Hematopoietic multipotent progenitor cell treated with erythropoietin and hydrocortisone succinate and interleukin-3 and kit ligand, for 15 days (in vitro differentiated cells): ENCODE measurements around the gene PHKB.

Experiments used
- DNase-seq: peaks from one replicate; pipeline ENCODE4 v3.0.0-alpha.2; 2015; ENCODE audit warnings: low spot score

PHKB gene

DNA sequence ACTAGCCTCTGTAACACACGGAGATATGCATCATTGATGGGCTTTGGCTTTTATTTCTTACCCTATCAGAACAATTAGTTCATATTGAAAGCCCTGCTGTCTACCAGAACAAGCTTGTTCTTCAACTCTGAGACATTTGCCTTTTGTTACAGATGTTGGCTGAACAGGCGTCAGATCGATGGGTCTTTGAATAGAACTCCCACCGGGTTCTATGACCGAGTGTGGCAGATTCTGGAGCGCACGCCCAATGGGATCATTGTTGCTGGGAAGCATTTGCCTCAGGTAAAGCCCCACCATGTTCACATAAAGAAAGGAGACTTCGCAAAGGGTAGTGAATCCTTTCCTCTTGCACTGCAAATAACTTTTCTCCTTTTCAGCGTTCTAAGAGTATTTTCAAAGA is 232.1 kb downstream of the PHKB start:
- no peak for DNase-seq

DNA sequence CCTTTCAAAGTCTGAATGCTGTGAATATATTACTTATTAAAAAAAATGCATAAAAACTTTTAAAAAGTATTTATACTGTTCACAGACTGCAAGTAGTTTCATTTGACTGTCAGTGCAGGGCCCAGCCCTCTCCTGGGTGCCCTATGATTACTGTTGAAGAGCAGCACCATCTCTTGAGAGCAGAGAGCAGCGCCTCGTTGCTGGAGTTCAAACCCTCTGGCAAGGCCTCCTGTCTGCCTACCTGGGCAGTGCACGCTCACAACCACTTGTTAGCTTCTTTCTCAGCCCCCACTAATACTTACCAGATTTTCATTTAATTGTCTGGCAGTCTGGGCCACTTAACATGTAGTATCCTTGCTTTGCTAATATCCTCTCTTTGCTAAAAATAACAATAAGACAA is 233.4 kb downstream of the PHKB start:
- no peak for DNase-seq

DNA sequence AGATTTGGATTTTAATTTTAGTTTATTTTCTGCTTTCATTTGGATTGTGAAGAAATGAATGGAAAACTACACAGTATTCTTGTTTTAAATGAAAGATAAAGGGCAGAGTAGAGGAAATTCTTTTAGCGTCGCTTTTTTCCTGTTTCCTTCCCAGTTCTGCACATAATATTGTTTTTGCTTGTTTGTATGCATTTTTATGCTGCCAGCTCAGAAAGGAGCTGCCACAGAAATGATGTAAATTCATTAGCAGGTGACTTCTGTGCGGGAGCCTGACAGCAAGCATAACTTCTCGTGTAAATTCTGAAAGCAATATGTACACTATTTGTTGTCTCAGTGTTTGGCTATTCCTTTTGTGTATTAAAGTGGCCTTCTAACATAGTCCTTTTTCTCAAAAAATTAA is 234.6 kb downstream of the PHKB start:
- DNase-seq, result no peak

DNA sequence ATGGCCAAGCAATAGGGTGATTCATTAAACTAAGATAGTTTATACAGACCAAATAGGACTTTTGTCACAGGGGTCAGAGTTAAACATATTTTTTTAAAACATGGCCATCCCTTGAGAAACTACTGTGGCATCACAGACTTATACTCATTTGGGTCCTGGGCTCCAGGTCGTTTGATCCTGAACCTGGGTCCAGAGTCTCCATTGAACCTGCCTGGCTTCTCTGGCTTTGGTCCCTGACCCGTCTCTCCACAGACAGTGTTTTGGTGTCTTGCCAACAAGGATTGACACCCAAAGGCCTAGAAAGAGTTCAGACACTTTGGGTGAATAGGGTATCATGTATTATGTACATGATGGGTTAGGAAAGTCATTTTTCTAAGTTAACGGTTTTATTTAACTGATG is 236.7 kb downstream of the PHKB start:
- DNase-seq, result no peak

DNA sequence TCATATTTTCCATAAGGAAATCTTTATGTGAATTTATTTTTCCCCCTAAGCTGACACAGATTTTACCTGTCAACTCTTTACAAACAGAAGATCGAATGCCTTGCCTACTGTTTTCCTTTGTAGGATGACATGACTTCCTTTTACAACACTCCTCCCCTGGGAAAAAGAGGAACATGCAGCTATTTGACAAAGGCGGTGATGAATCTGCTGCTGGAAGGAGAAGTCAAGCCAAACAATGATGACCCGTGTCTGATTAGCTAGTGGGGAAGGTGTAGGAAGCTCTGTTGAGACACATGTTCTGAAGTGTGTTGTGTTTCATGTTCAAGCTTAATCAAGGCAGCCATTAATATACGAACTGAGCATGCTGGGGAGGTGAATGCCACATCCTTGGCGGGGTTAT is 238.0 kb downstream of the PHKB start:
- no peak for DNase-seq

DNA sequence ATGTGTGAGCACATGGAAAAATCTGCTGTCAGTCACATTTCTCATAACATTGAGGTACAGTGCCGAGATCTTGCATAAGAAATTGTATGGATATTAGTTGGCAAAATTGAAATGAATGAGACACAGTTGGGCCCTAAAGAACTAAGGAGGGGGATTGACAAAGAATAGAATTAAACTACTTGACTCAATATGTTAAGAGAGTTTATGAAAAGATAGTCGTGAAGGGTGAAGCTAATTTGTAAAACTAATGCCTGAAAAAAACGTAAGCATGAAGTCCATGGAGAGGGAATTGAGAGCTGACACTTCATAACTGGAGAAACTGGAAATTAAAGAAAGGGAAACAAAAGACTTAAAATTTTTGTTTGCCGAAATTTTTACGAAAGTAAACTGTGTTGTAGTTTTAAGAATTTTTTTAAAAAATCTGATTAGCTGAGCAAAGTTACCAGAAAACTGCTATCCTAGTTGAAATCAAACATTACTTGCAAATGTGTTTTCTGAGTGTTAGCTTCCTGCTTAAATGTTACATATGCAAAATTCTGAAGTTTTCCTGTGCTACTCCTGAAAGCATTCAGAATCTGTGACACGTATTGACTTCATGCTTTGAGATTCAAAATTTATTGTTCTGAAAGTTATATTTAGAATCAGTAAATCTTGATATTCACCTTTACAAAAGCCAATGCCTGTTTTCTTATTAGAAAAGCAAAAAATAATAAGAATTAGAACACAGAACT is 239.9 kb downstream of the PHKB start:
- DNase-seq, result no peak

DNA sequence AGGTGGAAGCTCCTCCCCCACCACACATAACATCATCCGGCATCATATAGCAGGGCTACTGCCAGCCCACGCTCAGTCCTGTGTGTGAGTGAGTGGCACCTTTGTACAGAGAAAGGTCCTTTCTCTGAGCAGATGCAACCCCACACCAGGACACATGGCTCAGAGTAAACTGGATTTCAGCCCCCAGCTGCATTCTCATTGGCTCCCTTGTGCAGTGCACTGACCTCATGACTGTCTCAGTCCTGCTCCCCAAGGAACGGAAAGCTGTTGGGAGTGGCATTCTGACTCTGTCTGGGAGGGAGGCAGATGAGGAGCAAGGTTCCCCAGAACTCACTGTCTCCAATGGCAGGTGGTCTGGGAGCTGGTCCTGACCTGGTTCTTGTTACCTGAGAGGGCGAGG is 244.1 kb downstream of the PHKB start:
- no peak for DNase-seq

DNA sequence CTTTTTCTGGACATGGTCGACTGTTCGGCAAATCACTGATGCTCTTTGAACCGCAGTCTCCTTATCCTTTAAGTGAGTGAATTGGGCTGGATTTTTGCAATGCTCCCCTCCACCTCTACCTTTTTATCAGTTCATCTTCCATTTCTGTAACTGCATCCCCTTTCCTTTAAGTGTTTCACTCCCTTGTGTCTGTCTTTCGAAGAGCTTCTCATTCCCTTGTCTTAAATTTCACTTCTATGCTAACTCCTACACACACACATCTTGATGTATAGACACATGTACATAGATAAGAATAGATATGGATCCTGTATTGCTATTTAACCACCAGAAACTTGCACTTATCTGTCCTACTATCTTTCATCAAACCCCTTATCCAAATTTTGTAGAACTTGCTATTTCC is 250.7 kb downstream of the PHKB start:
- no peak for DNase-seq

DNA sequence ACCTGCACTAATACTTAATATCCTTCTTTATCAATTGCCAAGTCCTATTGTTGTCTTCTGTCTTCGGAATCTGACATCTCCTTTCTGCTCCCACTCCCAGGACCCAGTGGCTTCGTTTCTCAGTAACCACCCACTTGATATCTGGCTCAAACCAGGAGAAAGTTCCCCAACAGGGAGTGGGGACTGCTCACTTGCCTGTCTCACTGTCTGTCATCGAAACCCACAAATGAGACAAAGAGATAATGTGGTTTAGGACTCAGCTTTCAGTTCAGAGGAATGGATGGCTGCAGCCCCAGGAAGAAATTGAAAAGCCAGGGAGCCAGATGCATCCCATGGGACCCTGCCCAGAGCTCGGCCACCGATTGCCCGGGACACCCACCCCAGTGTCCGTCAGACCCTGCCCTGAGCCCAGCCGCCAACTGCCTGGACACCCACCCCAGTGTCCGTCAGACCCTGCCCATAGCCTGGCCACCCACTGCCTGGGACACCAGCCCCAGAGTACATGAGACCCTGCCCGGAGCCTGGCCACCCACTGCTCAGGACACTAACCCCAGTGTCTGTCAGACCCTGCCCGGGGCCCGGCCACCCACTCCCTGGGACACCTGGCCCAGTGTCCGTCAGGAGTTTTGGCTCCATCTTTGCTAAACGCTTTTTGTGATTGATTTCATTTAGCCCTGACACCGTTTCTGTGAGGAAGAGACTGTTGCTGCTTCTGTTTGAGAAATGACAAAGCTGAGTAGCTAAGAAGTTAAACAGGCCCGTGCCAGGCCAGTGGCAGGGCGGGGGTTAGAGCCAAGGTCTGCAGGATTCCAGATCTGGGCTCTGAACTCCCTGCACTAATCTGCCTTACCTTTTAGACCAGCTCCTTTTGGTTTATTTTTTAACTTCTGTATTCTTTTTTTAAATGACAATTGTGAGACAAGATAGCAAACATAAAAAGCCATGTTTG is 251.4 kb downstream of the PHKB start:
- no peak for DNase-seq

DNA sequence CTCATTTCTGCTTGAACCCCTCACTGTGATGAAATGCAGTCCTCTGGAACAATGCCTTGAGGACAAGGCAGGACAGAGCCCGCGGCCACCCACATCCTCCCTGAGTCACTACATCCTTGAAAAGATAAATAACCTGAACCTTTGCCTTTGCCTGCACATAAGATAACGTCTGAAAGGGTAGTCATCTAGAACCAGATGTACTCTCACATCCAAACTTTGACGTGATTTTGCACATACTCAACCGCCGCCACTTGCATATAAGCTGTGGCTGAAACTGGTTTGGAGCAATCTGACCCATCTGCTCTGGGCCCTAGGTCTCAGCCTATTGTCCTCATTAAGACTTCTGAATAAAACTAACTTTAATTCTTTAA is 252.1 kb downstream of the PHKB start:
- DNase-seq, result no peak

DNA sequence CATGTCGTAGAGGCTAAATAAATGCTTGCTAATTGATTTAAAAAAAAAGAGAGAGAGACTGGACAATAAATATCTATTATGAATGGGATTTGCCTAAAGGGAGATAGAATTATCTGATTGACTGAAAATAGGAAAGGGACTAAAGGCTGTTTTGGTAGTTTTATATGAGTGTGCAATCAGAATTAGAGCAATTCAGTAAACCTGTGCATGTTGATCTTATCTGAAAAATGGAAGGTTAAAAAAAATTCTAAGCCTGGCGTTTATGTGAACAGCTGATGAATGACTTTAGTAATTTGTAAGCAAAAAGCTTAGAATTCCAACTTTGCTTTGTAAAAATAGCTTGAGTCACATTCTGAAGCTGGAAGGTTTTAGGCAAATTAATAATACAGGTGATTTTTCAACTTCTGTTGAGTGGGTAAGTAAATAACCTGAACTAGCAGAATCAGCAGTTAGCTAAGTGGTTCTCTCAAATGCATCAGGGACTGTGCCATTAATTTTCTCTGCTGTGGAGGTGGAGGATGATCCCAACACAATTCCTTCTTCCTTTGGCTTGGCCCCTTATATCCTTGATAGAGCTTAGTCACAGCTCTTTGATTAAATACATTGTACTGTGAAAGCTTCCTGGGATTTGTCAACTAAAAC is 254.4 kb downstream of the PHKB start:
- DNase-seq, result no peak

DNA sequence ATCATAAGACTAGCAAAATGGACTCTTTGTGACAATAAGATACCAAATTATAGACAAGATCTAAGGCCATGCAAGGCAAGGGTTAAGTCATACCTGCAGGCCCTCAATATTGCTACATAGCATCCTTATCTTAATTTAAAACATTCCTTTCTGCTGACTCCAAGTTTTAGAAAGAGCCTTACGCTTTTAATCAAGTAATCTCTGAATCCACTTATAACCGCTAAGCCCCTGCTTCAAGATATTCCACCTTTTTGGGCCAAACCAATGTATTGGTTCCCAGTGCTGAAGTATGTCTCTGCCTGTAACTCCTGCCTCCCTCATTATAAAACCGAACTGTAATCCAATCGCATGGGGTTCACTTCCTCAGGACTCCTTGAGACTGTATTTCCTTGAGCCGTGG is 255.4 kb downstream of the PHKB start:
- no peak for DNase-seq

DNA sequence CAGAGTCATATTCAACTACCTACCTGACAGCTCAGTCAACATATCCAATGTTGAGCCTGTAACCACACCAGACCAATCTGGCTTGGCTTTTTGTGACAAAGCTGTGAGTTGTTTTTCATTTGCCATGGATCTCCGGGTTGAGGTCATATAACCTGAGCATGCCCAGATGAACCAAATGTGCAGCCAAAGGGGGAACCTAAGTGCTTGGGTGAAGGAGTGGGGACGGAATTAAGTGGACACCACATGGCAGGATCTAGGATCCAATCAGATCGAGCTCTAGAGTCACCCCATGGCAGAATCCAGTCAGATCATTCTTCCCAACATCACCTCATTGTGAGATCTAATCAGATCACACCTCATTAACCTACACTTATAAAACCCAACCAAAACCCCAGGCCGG is 258.6 kb downstream of the PHKB start:
- no peak for DNase-seq

DNA sequence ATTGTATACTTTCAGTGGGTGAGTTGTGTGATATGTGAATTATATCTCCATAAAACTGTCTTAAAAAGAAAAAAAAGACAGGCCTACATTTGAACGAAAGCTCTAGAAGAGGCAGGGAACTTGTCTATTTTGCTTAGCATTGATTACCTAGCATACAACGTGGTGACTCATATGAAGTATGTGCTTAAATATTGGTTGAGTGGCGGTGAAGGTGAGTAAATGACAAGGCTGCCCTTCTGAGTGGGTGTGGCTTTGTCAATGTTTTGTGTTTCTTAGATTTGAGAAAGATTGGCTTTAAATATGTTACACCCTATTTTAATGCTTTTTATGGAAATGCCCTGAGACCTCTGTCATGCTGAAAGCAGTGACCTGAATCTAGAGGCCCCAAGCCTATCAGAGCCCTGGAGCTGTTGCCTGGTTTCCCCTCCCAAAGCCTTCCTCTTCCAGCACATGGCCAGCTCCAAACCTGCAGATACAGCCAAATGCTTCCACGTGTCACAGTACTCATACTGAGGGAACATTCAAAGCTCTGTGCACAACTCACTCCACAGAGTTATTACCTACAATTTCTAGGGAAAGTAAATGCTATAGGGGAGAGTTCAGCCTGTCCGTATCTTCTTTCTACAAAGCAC is 260.0 kb downstream of the PHKB start:
- no peak for DNase-seq

DNA sequence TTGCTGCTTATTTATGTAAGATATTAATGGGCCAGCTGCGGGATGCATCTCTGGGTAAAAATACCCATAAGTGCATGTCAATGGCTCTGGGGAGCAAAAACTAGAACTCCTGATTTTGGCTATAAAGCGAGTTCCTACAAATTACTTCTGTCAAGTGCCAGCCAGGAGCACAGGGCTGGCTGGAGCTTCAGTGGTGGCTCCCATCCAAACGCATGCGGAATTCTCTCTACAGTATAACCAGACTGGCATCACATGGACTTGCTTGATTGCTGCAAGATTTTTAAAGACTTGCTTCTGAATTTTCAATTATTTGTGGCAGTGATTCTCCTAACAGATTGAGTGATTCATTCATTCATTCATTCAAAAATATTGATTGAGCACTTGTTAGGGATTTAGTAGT is 260.9 kb downstream of the PHKB start:
- DNase-seq, result no peak

DNA sequence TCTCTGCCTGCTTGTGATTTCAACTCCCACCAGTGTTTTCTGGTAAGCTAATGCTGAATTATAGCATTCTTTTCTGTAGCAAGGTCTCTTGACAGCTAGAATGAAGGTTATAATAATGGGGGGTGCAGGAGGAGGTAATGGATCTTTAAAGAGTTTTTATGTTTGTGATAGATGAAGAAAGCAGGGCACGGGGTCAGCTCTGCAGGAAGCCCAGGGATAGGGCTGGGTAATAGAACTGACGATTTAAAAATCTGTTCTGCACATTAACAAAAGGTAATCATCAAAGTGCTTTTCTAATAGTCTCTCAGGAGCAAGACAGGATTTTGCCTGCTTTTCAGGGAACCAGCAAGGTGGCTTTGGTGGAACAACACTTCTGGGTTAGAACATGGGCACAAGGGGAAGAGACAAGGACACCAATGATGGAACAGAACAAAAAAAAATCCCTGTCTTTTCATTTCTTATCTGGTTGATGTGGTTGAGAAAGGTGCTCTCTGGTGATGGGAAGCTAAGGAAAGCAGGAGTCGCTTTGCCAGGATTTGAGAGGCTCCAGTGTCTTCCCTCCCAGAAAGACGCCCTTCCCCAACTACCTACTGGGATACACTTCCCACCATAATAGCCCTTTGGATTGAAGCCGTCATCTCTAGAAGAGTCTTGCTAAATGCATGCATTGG is 263.1 kb downstream of the PHKB start:
- no peak for DNase-seq

DNA sequence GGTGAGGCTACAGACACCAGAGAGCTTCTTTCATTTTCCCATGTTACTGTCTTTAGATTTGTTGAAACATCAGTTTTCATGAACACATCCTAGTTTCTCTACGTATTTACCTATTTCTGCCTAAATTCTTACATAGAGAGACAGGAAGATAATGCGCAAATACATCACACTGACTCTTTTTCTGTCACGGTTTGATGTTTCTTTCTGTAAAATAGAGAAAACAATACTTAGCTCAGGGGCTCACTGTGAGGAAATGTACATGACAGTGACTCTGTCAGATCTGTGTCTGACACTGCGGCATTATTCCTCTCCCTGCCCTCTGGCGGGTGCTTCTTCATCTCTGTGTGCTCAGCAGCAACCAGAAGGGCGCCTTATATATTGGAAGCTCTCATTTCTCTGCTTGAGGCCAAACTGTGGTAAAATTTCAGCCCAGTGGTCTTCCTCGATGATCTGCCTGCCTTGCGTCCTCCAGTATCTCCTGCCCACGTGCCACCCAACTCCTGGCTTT is 264.1 kb downstream of the PHKB start:
- no peak for DNase-seq

DNA sequence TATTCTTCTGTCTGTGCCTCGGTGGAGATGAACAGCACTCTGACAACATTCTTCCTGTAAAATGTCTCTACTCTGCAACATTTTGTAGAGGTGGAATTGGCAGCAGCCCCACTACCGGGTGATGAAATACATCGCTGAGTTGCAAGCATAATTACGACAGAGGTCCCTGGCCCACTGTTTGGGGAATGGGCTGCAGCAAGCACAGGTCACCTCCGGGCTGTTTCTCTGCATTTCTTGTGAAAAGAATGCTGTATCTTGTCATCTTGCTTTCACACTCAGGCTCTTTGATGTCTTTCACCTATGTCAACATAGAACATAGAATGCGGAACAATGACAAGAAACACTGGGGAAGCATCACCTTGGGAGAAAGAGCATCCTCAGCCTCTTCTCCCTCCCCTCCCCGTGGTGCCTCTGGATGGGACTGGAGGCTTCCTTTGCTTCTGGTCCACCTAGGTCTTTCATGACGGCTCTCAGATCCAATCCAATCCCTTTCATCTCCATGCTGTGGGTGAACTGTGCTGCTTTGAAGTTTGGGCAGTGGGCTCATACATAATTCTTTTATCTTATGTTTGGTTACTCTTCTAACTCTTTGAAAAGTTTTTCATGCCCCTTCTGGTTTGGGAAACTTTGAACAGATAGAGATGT is 265.0 kb downstream of the PHKB start:
- no peak for DNase-seq

DNA sequence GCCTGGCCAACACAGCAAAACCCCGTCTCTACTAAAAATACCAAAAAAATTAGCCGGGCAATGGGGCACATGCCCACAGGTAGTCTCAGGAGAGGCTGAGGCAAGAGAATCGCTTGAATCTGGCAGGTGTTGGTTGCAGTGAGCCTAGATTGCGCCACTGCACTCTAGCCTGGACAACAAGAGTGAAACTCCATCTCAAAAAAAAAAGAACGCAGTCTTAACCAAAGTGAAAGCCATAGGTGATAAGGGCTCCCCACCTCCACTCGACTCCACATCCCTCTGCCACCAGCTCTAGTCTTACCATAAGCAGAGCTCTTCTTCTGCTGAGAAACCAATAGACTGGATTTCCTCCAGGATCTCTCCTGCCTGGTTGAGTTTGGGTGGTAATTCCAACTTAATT is 266.0 kb downstream of the PHKB start:
- DNase-seq, result no peak

DNA sequence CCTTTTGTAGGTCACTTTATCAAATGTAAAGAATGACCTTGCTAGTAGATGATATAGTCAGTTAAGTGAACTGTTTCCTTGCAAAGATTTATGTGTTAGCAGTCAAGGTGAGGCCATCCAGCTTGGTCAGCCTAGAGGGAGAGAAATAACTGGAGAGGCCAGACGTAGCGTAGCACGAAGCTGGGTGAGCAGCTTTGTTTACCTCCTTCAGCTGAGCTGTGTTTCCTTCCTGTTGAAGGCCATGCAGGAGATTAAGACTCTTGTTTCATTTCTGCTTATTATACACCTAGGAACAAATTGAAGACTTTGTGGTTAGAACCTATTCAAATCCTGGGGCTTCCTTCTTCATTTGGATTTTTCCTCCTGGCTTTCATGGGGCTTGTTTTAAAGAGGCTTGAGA is 267.1 kb downstream of the PHKB start:
- no peak for DNase-seq

DNA sequence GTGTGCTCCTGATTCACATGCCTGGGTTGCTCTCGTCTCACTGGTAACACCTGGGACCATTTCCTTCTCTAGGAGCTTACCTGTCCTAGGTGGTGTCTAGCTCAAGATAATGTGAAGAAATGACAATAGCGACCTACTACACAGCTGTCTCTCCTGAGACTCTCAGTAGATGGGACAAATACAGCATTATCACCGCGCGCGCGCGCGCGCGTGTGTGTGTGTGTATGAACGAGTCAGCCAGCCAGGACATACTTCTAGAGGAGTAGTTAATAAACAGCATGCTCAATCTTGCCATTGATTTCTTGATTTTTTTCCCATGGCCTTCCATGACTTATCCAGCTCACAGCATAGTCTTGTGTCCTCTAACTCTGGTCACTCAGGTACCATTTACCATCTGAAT is 268.6 kb downstream of the PHKB start:
- no peak for DNase-seq
